ENCODE measurements around the gene HOXC5.

Gene HOXC5

GRCh38 chr12:54033106-54033979 is 493 bp downstream of the HOXC5 start:
- Histone ChIP-seq H3K36me3 (replicated peaks) (no peaks in the 10 kb centered on the region), H3K27me3 (replicated peaks) (peaks cover 91% of the 10 kb centered on the region), H3K4me3 (ENCODE audit: low read depth, low read length) (no peak overlapping the region), H3K27ac (no peak overlapping the region)
- in situ Hi-C loops (cut with HindIII; ENCODE audit: low pct_ligation_motif_present, low sequenced_read_pairs), result no loop called here
- no peak for TF ChIP-seq CTCF (IDR thresholded peaks at IDR 0.05; ENCODE audit: low read depth, low read length, missing control alignments)
- no peak for DNase-seq

GRCh38 chr12:54033980-54034784 is 1.3 kb downstream of the HOXC5 start:
- Histone ChIP-seq H3K27me3 (replicated peaks) (peaks cover 91% of the 10 kb centered on the region), H3K36me3 (replicated peaks) (no peaks in the 10 kb centered on the region), H3K4me3 (ENCODE audit: low read depth, low read length) (no peak overlapping the region), H3K27ac (no peak overlapping the region)
- in situ Hi-C loops (cut with HindIII; ENCODE audit: low pct_ligation_motif_present, low sequenced_read_pairs), result no loop called here
- no peak for DNase-seq
- no peak for TF ChIP-seq CTCF (IDR thresholded peaks at IDR 0.05; ENCODE audit: low read depth, low read length, missing control alignments)

- H3K36me3 ChIP-seq (replicated peaks), result no peaks in the 10 kb centered on the region
- no peak for TF ChIP-seq CTCF (IDR thresholded peaks at IDR 0.05; ENCODE audit: low read depth, low read length, missing control alignments)
- no peak overlapping the region for H3K4me3 ChIP-seq (ENCODE audit: low read depth, low read length)
- no peak overlapping the region for H3K27ac ChIP-seq
- peaks cover 92% of the 10 kb centered on the region for H3K27me3 ChIP-seq (replicated peaks)
- in situ Hi-C loops (cut with HindIII; ENCODE audit: low pct_ligation_motif_present, low sequenced_read_pairs), result no loop called here
- DNase-seq, result no peak
These were observed 2.0 kb downstream of the HOXC5 start for GRCh38 chr12:54034785-54035310.

GRCh38 chr12:54035568-54036264 is 2.9 kb downstream of the HOXC5 start:
- in situ Hi-C loops (cut with HindIII; ENCODE audit: low pct_ligation_motif_present, low sequenced_read_pairs), result no loop called here
- Histone ChIP-seq H3K4me3 (ENCODE audit: low read depth, low read length) (no peak overlapping the region), H3K27me3 (replicated peaks) (peaks cover 92% of the 10 kb centered on the region), H3K27ac (no peak overlapping the region), H3K36me3 (replicated peaks) (no peaks in the 10 kb centered on the region)
- no peak for DNase-seq
- TF ChIP-seq CTCF (IDR thresholded peaks at IDR 0.05; ENCODE audit: low read depth, low read length, missing control alignments), result no peak

- TF ChIP-seq CTCF (IDR thresholded peaks at IDR 0.05; ENCODE audit: low read depth, low read length, missing control alignments), result no peak
- Histone ChIP-seq H3K4me3 (ENCODE audit: low read depth, low read length) (no peak overlapping the region), H3K27ac (no peak overlapping the region), H3K36me3 (replicated peaks) (no peaks in the 10 kb centered on the region), H3K27me3 (replicated peaks) (peaks cover 82% of the 10 kb centered on the region)
- in situ Hi-C loops (cut with HindIII; ENCODE audit: low pct_ligation_motif_present, low sequenced_read_pairs), result no loop called here
- no peak for DNase-seq
These were observed 3.9 kb downstream of the HOXC5 start for GRCh38 chr12:54036620-54037359.
